Neuronal stem cell (in vitro differentiated cells): ENCODE data around the gene COPS3. TPM values are rescaled to one million over a fixed set of nuclear protein-coding genes. Genes with fewer than 3 reads are reported as not detected.
A peak's percentile ranks its signal among the peaks of the same experiment; 100 is the strongest.

ENCODE experiments used
- DNase-seq: peaks from one replicate; pipeline ENCODE4 v3.0.0-alpha.2; 2013; ENCODE audit warnings: low spot score
- H2AFZ ChIP-seq: one replicate; pipeline ENCODE4 v1.6.1; 2013; ENCODE audit warnings: mild to moderate bottlenecking, low read length, inconsistent platforms
- H2AK5ac ChIP-seq: 2 replicates; pipeline ENCODE4 v1.6.1; 2013; ENCODE audit warnings: low read depth, mild to moderate bottlenecking, inconsistent platforms, low read length, moderate library complexity, mixed read lengths
- H2BK120ac ChIP-seq: 2 replicates; pipeline ENCODE4 v1.6.1; 2013; ENCODE audit warnings: low read depth, mild to moderate bottlenecking, inconsistent platforms, low read length, moderate library complexity, mixed read lengths
- H2BK12ac ChIP-seq: one replicate; pipeline ENCODE4 v1.6.1; 2013; ENCODE audit warnings: low read length, inconsistent platforms
- H2BK15ac ChIP-seq: 2 replicates; pipeline ENCODE4 v1.6.1; 2013; ENCODE audit warnings: mild to moderate bottlenecking, low read length, inconsistent platforms, mixed read lengths
- H2BK5ac ChIP-seq: one replicate; pipeline ENCODE4 v1.6.1; 2013; ENCODE audit warnings: inconsistent platforms, mild to moderate bottlenecking, low read length, moderate library complexity
- H3K14ac ChIP-seq: one replicate; pipeline ENCODE4 v1.6.1; 2013; ENCODE audit warnings: low read length, inconsistent platforms
- H3K18ac ChIP-seq: 2 replicates; pipeline ENCODE4 v1.6.1; 2013; ENCODE audit warnings: low read length, inconsistent platforms
- H3K23ac ChIP-seq: 2 replicates; pipeline ENCODE4 v1.6.1; 2013; ENCODE audit warnings: low read depth, mild to moderate bottlenecking, mixed read lengths, low read length, inconsistent platforms; ENCODE audit not compliant: poor library complexity
- H3K27ac ChIP-seq: replicated peaks from 3 replicates; pipeline ENCODE4 v1.5.1; 2013; ENCODE audit warnings: low read length, inconsistent platforms
- H3K27me3 ChIP-seq, 3 experiments: 2 replicates each; pipeline ENCODE4 v1.6.1; 2013; ENCODE audit warnings: low read length in 3 of 3, mild to moderate bottlenecking in 2 of 3, inconsistent platforms in 1 of 3, low read depth in 1 of 3, mixed read lengths in 1 of 3, moderate library complexity in 1 of 3; ENCODE audit not compliant: control insufficient read depth in 3 of 3, insufficient read depth in 3 of 3
- H3K36me3 ChIP-seq, 2 donors: replicated peaks in 1 of 2; 2 replicates each; pipeline ENCODE4 v1.6.1; 2013; ENCODE audit warnings: low read length in 2 of 2; ENCODE audit not compliant: control insufficient read depth in 2 of 2, insufficient read depth in 2 of 2
- H3K4ac ChIP-seq: 2 replicates; pipeline ENCODE4 v1.6.1; 2013; ENCODE audit warnings: inconsistent platforms, mild to moderate bottlenecking, low read length, moderate library complexity
- H3K4me1 ChIP-seq, 2 donors: 1 replicate in 1 of 2; 2 replicates in 1 of 2; pipeline ENCODE4 v1.6.1; 2013; ENCODE audit warnings: low read length in 2 of 2, low read depth in 1 of 2; ENCODE audit not compliant: control insufficient read depth in 2 of 2, insufficient read depth in 1 of 2
- H3K4me2 ChIP-seq: one replicate; pipeline ENCODE4 v1.6.1; 2013; ENCODE audit warnings: mild to moderate bottlenecking, low read length, inconsistent platforms; ENCODE audit not compliant: insufficient read depth, poor library complexity, severe bottlenecking
- H3K4me3 ChIP-seq, 2 donors: 2 replicates each; pipeline ENCODE4 v1.5.1; 2013; ENCODE audit warnings: low read length in 2 of 2, mild to moderate bottlenecking in 2 of 2, inconsistent platforms in 1 of 2, moderate library complexity in 1 of 2
- H3K79me1 ChIP-seq: one replicate; pipeline ENCODE4 v1.6.1; 2013; ENCODE audit warnings: low read depth, mild to moderate bottlenecking, inconsistent platforms, low read length, moderate library complexity
- H3K9ac ChIP-seq: one replicate; pipeline ENCODE4 v1.6.1; 2013; ENCODE audit warnings: mild to moderate bottlenecking, low read depth, low read length, inconsistent platforms; ENCODE audit not compliant: poor library complexity
- H3K9me3 ChIP-seq, 2 donors: replicated peaks in 1 of 2; 2 replicates each; pipeline versions ENCODE3 to v1.6.1; 2013; ENCODE audit warnings: low read length in 2 of 2, mild to moderate bottlenecking in 2 of 2, inconsistent platforms in 1 of 2, low read depth in 1 of 2, mixed read lengths in 1 of 2, moderate library complexity in 1 of 2; ENCODE audit not compliant: control insufficient read depth in 2 of 2, insufficient read depth in 1 of 2
- H4K8ac ChIP-seq: one replicate; pipeline ENCODE4 v1.6.1; 2013; ENCODE audit warnings: low read depth, mild to moderate bottlenecking, inconsistent platforms, low read length, moderate library complexity
- H4K91ac ChIP-seq: one replicate; pipeline ENCODE4 v1.6.1; 2013; ENCODE audit warnings: low read length, low read depth, mild to moderate bottlenecking, inconsistent platforms; ENCODE audit not compliant: poor library complexity
- WGBS, 2 donors: extraction: QIAGEN DNeasy Blood & Tissue Kit; methylation state at CpG; one replicate each; pipeline ENCODE4 v1.1.7; 2013; ENCODE audit warnings: missing lambda C conversion rate in 2 of 2, mixed read lengths in 1 of 2; ENCODE audit not compliant: insufficient read length in 2 of 2, insufficient replicate concordance in 1 of 2; ENCODE audit errors: extremely low coverage in 2 of 2; 5-methylcytosine and 5-hydroxymethylcytosine counted together
- polyA plus RNA-seq, 2 experiments: library from polyadenylated mRNA; stranded (reverse); fragments of 200-250 nt; gene quantifications; one replicate each; pipeline ENCODE4 v1.2.3, GENCODE V29; 2013

The COPS3 gene
- polyA plus RNA-seq (2013, experiment 1 of 2), result 106 TPM
- polyA plus RNA-seq (2013, experiment 2 of 2), result 109 TPM

DNA sequence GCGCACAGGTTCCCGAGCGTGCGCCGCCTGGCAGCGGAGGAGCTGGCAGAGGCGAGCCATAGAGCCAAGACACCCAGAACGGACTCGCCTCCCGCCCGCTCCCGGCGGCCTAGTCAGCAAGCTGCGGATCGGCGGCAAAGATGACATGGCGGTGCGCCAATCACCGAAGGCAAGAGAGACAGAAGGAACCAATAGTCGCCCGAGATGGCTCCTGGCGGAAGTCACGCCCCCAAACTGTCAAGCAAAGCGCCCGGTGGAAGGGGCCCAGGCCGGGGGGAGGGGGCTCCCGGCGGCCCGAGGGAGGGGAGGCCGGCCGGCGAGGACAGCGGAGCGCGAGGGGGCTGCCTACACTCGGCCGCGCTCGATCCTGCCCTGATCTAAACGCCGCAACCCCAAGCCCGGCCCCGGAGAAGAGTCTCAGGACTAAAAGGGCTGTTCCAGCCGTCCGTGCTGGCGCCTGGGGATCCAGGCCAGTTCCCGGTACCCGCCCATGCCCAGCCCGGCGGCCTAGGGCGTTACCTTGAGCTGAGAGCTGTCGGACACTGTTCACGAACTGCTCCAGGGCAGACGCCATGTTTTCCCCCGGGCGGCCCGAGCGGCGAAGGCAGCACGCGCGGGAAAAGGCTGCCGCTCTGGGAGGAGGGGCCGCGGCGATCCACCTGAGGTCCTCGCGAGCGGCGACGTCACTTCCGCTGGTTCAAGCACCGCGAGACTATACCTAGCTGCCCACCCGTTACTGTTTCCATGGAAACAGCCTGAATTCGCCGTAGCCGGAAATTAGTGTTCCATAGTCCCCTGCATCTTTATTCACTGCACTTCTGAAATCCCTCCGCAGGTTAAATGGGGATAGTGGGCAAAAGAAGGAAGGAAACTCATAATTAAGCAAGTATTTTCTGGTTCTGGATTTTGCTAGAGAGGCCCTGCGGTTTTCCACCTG lies at the start of gene COPS3:
TSS of gene COPS3 (minus strand) at position 634 of the 937 bp plus-strand sequence. CDS start at position 574, 60 bp downstream.
- DNase-seq, result peak; percentile 95
- no peak within 1 kb of the TSS for H4K8ac ChIP-seq
- H3K4me2 ChIP-seq, result peak within 1 kb of the TSS; percentile 67
- peak within 1 kb of the TSS; percentile 49 for H3K14ac ChIP-seq
- H3K9me3 ChIP-seq, result no peaks in the 10 kb centered on the region
- peaks cover 12% of the 10 kb centered on the region for H3K79me1 ChIP-seq
- WGBS, 2 donors, result no CpG with 5 or more reads among the region's 80 CpGs
- H3K36me3 ChIP-seq, result peaks cover 2 to 21% of the 10 kb centered on the region in 2 donors
- no peaks in the 10 kb centered on the region for H3K27me3 ChIP-seq
- H3K18ac ChIP-seq, result peak within 1 kb of the TSS; percentile 96
- H4K91ac ChIP-seq, result no peak within 1 kb of the TSS
- peak within 1 kb of the TSS; percentile 80 to 99 for H3K4me3 ChIP-seq
- H3K27ac ChIP-seq, result peak within 1 kb of the TSS; percentile 78
- H3K4ac ChIP-seq, result no peak within 1 kb of the TSS
- H3K9ac ChIP-seq, result peak within 1 kb of the TSS; percentile 96
- peak within 1 kb of the TSS; percentile 86 for H2BK15ac ChIP-seq
- no peak within 1 kb of the TSS for H2BK12ac ChIP-seq
- no peak within 1 kb of the TSS for H2BK120ac ChIP-seq
- peak within 1 kb of the TSS; percentile 36 for H3K23ac ChIP-seq
- H2BK5ac ChIP-seq, result peak within 1 kb of the TSS; percentile 79
- peak within 1 kb of the TSS; percentile 94 for H2AFZ ChIP-seq
- peak within 1 kb of the TSS; percentile 81 for H2AK5ac ChIP-seq
- peaks cover 2 to 6% of the 10 kb centered on the region in 2 donors for H3K4me1 ChIP-seq

DNA sequence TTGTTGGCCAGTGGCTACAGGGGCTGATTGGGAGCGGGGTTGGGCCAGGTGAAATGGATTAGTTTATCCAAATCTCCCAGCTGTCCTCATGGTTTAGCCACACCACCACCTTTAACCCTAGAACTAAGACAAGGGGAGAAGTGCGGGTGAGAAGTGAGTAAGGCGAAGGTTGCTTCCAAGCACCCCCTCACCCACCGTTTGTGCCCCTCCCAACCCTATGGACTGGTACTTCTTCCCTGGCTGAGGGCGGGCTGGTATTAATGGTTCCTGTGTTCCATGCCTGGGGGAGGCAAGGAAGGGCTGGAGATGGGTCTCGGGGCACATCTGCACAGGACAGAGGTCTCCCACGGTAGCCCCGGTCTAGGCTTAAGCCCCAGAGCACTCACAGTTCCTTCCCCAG lies 47.2 kb upstream of the COPS3 start:
- H2AFZ ChIP-seq, result no peak overlapping the region
- H3K9ac ChIP-seq, result no peak overlapping the region
- no peak overlapping the region for H2BK12ac ChIP-seq
- no peaks in the 10 kb centered on the region for H3K4me1 ChIP-seq
- H2AK5ac ChIP-seq, result peak overlapping the region; percentile 13
- H2BK120ac ChIP-seq, result no peak overlapping the region
- H3K4ac ChIP-seq, result no peak overlapping the region
- WGBS, 2 donors, result no CpG with 5 or more reads among the region's 8 CpGs
- peaks cover 0 to 14% of the 10 kb centered on the region in 2 donors for H3K36me3 ChIP-seq
- H4K8ac ChIP-seq, result no peak overlapping the region
- H2BK15ac ChIP-seq, result no peak overlapping the region
- H2BK5ac ChIP-seq, result no peak overlapping the region
- no peaks in the 10 kb centered on the region for H3K27me3 ChIP-seq
- H3K23ac ChIP-seq, result no peak overlapping the region
- no peak overlapping the region for H3K27ac ChIP-seq
- peak overlapping the region in 1 of 2 donors; percentile 56 for H3K4me3 ChIP-seq
- no peaks in the 10 kb centered on the region for H3K9me3 ChIP-seq
- no peak for DNase-seq
- H3K14ac ChIP-seq, result peak overlapping the region; percentile 25
- no peak overlapping the region for H3K18ac ChIP-seq
- no peak overlapping the region for H3K4me2 ChIP-seq
- no peak overlapping the region for H4K91ac ChIP-seq
- H3K79me1 ChIP-seq, result no peaks in the 10 kb centered on the region

DNA sequence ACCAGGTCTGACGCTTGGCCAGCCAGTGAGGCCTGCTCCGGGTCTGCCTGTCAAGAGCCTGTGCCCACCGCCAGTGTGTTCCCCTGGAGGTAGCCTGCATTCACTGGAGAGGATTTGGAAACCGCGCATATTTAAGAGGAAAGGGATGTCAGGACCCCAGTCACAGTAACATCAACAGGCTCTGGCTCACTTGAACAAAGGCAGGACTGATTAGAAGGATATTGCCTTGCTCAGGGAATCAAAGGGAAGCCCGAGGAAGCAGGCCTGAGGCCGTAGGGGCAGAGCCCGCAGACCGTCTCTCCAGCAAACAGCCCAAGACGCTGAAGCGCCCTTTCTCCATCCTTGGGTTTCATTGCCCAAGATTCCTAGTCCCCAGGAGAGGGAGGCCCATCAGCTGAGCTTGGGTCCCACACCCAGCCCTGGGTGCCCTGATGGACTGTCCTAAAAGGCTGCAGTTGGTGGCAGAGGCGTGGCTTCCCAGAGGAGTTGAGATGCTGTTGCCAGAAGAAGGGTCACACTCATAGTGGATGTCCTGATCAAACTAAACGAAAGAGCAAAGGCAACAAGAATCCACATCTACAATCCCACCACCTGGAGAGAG lies 45.3 kb upstream of the COPS3 start:
- WGBS, 2 donors, result no CpG with 5 or more reads among the region's 13 CpGs
- H2BK15ac ChIP-seq, result no peak overlapping the region
- H3K14ac ChIP-seq, result no peak overlapping the region
- H3K9ac ChIP-seq, result no peak overlapping the region
- no peak for DNase-seq
- H2BK5ac ChIP-seq, result no peak overlapping the region
- peaks cover 0 to 16% of the 10 kb centered on the region in 2 donors for H3K36me3 ChIP-seq
- H4K8ac ChIP-seq, result no peak overlapping the region
- H3K27me3 ChIP-seq, result no peaks in the 10 kb centered on the region
- H3K9me3 ChIP-seq, result peaks cover 0 to 2% of the 10 kb centered on the region in 2 donors
- no peaks in the 10 kb centered on the region for H3K79me1 ChIP-seq
- no peak overlapping the region for H2BK120ac ChIP-seq
- no peak overlapping the region for H3K4me3 ChIP-seq
- no peaks in the 10 kb centered on the region for H3K4me1 ChIP-seq
- H2BK12ac ChIP-seq, result no peak overlapping the region
- no peak overlapping the region for H2AK5ac ChIP-seq
- no peak overlapping the region for H2AFZ ChIP-seq
- H3K18ac ChIP-seq, result no peak overlapping the region
- no peak overlapping the region for H3K4ac ChIP-seq
- H3K4me2 ChIP-seq, result no peak overlapping the region
- H3K27ac ChIP-seq, result no peak overlapping the region
- no peak overlapping the region for H3K23ac ChIP-seq
- no peak overlapping the region for H4K91ac ChIP-seq

DNA sequence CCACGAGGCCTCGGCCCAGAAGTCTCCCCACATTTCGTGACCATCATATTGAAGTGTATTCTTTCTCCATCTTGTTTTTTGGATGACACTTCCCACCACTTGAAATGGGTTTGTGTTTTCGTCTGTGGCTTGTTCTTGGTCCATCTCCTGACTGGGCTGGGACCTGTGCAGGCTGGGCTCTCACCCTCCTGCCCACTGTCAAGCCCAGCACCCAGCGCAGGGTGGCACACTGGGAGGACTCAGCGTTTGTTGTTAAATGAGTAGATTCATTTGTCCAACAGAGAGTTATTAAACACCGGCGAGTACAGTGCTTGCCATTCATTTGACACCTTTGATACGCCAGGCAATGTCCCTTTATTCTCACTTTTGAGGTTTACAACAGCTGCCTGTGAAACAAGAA lies 44.8 kb upstream of the COPS3 start:
- Histone ChIP-seq H4K91ac (no peak overlapping the region), H2BK120ac (no peak overlapping the region), H3K9ac (no peak overlapping the region), H3K79me1 (no peaks in the 10 kb centered on the region), H3K4ac (no peak overlapping the region), H3K4me1 (no peaks in the 10 kb centered on the region), H3K14ac (no peak overlapping the region), H3K18ac (no peak overlapping the region), H2BK12ac (no peak overlapping the region), H3K4me3 (no peak overlapping the region), H3K4me2 (no peak overlapping the region), H2BK5ac (no peak overlapping the region), H3K36me3 (peaks cover 0 to 16% of the 10 kb centered on the region in 2 donors), H2AFZ (no peak overlapping the region), H2BK15ac (no peak overlapping the region), H3K9me3 (peaks cover 0 to 2% of the 10 kb centered on the region in 2 donors), H3K23ac (no peak overlapping the region), H3K27ac (no peak overlapping the region), H3K27me3 (no peaks in the 10 kb centered on the region), H2AK5ac (no peak overlapping the region), H4K8ac (no peak overlapping the region)
- no CpG with 5 or more reads among the region's 9 CpGs for WGBS, 2 donors
- DNase-seq, result no peak
